Ammon's horn (tissue), 1 donor: ENCODE results near the gene CFAP58.

ENCODE experiments used
- DNase-seq: peaks from one replicate; pipeline ENCODE4 v3.0.0-alpha.2; 2016; ENCODE audit warnings: low spot score

The CFAP58 gene

DNA sequence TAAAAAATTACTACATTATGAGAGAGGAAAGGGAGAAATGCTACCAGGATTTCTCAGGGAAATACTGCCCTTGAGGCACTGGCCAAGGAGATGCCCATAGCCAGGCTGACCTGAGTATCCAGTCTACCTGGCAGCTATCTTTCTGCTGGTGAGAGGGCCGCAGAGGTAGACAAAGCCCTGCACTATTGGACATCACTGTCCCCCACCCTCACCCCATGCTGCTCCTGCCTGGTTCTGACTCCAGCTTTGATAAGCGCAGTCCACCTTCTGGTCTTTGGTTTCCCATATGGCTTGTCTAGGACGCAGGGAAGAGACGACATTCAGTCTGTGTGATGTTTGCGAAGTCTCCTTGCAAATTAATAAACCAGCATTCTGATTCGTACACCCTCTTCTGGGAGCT, 19.1 kb upstream of the CFAP58 start:
- DNase-seq = no peak

DNA sequence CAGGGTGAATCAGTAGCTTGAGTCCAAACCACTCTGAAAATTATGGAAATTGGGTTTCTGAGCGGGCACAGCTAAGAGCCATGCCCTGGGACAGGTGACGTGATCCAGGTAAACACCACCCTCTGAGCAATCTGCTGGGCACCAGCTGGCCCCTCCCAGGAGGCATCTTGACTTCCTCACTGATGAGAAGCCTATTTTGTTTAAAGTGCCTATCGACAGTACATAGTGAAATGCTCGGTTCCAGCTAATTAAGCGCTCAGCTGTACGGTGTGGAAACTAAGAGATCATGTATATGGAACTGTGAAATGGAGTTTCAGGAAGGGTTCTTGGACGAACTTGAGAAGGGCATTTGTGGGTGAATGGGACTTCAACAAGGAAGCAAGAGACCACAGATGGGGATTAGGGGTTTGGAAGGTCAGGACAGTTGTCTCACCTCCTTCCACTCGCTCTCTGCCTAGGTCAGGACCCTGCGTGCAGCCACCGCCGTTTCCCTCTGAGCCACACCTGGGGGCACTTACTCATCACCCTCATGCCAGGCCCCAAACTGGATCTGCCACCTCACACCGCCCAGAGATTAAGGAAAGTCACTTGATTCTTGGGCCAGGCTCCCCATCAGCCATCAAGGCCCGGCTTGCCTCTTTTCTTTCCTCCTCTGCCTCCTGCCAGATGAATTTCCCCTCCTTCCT, 18.5 kb upstream of the CFAP58 start:
- DNase-seq = no peak

DNA sequence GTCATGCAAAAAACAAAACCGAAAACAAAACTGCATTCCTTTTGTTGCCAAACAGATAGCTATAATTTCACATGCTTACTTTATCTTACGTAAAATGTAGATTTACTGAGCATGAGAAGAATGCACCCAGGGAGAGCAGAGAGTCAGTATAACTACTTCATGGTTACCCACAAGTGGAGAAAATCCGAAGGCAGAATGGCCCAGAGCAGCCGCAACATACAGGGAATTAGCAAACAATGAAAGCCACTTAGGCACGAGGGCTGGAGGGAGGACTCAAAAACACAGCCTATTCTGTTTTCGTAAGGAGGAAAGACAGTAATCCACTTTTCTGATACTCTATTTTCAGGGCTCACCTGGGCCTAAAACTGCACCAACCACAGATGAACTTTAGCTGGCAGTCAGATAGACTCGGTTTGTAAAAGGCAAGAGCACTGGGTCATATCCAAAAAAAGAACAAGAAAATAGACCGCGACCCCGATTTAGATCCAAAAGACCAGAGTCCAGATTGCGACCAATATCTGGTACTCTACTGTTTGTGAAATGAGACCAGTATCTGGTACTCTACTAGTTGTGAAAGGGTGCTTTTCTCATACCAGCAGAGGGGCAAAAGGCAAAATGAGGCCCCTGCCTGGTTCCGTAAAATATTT, 16.7 kb upstream of the CFAP58 start:
- no peak for DNase-seq

DNA sequence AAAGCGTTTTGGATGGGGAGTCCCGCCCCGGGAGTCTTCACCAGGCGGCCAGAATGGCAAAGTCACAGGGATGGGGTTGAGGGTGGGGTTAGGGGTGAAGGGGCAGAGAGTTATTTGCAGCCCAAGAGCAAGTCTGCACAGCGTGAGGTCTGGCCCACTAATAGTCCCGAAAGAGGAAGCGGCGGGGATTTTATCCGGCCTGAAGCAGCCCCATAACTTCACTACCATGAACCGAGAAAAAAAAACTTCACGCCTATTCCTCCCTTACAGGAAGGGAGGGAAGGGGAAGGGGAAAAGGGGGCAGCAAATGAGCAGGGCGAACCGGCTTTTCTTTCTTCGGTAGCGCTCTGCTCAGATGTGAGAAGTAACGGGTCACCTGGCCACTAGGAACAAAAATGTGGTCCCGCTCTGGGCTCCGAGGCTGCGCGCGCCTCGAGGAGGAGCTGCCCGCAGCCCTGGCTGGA, 16.1 kb upstream of the CFAP58 start:
- DNase-seq = no peak

DNA sequence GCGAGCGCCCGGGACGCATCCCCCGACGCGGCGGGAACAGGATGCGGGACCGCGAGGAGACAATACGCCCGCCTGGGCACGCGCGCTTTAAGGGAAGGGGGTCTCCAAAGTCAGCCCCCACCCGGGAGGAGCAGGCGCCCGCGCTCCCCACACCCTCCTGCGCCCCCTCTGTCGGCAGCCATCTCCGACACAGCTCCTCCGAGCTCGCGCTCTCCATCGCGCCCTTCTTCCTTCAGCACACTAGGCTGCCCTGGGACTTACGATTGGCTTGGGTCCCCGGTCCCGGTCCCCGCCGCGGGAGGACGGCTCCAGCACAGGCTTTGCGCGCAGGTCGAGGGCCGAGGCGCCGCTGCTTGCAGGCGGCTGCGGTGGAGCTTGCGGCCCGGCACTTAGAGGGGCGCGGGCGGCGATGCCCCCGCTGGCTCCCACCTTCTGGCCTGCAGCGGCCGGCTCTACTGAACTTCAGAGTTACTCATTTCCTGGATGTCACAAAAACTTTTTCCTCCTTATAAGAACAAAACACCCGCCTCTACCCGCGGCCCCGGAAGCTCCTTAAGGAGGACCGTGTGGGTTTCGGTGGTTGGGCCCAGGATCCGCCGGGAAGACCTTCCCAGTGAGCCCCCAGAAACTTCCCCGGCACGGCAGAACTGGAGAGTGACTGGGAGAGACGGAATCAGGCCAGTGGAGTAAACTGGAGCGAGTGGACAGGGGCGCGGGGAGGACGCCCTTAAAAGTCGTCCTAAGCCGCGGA, 15.5 kb upstream of the CFAP58 start, which contains the start of gene ITPRIP:
TSS of gene ITPRIP (minus strand) at position 481 of the 751 bp plus-strand sequence. CDS start 22,414 bp downstream, outside the sequence.
- DNase-seq = peak; percentile 58

DNA sequence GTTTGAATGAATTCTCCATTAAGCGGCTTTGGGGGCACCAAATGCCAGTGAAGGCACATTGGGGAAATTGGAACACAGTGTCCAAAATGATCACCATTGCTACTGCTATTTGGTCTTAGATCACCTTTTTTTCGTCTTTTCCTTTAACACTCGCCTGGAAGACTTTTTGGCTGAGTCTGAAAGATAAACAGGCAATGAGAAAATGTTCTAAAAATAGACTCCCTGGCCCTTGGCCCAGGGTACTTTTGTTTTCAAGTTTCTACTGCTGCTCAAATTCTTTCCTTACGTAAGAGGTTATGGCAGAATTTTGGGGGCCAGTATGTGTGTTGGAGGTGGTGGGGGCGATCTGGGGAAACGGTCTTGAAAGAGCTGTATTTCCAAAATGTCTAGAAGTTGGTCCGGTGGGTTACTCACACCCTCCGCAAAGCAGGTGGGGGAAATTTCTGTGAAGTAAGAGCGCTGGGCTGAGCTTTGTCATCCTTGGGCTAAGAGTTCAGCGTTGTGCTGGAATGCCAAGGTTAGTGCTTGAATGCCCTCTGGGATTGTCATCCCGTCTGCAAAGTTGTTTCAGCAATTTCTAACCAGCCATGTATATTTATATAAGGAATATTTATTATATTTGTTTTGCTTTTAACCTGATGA, 14.0 kb upstream of the CFAP58 start:
- peak; percentile 3 for DNase-seq

DNA sequence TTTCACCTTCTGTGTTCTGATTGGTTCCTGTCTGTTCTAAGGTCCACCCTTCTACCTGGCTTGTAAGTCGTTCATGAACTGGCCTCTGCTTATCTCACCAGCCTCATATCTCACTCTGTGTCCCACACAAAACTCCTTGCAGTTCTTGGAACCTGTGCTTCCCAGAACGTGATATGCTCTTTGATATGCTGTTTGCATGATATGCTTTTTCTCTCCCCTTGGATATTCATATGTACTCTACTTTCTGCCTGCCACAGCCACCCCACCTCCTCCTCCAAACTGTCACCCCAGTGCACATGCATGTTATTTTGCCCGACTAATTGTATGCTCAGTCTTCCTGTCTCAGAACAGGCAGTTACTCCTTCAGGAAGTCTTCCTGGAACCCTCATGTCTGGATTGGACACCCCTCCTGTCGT, 13.5 kb upstream of the CFAP58 start:
- no peak for DNase-seq

DNA sequence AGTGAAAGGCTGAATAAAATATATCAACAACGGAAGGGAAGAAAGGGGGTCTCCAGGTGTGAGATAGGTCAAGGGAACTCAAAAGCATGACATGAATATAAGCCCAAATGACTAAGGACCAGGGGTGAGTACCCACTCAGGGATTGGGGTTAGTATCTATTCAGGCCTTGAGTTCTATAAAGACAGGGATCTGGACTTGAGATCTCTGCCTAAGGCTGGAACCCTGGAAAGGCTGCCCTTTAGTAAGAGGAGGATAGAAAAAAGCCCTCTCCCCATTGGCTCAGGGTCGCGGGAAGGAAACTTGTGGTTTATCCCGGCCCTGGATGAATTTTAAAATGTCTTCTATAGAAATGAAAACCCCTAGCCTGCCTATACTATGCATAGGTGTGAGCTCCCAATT, 13.0 kb upstream of the CFAP58 start:
- DNase-seq = no peak

DNA sequence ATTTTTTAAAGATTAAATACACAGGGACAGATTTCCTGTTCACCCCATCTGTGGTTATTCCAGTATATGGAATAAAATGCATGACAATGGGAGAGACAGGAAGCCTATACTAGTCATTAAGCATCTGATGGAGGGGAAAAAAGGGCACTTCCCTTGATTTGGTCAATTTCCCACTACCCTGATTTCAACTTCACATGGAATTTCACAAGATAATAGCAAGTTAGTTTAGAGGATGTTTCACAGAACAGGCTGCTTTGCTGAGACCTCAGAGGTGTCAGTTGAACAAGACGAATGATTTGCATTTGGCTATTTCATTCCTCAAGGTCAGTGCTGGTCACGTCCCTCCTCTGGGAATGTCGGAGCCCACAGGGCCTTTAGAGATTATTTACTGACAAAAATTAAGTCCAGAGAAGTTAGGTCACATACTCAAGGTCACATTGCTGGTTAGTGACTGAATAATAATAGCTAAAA, 10.7 kb upstream of the CFAP58 start:
- no peak for DNase-seq

DNA sequence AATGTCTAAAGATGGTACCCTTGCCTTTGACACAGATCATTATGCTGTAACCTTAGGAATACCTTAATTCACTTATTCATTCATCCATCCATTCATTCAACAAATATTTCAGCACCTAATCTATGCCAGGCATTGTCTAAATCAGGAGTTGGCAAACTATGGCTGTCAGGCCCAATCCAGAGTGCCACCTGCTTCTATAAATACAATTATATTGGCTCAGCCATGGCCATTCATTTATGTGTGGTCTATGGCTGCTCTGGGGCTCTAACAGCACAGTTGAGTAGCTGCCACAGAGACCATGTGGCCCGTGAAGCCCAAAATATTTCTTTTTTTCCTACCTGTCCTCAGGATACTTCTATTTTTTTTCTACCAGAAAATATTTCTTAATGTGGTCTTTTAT, 9.4 kb upstream of the CFAP58 start:
- DNase-seq = no peak

DNA sequence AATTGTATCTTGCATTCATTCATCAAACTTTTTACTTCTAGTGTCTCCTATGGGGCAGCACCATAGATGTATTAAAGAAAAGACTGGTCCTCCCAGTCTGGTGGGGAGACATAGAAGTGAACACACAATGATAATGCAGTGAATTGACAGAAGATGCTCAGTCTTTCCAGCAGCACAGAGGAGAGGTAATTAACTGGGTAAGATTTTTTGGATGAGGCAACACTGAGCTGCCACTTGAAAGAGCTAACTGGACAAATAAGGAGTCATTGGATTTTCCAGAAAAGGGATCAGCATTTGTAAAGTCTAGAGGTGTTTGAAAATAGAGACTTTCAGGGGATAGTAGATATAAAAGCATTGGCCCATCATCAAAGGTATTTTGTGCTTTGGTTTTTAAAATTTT, 8.1 kb upstream of the CFAP58 start:
- DNase-seq = no peak

DNA sequence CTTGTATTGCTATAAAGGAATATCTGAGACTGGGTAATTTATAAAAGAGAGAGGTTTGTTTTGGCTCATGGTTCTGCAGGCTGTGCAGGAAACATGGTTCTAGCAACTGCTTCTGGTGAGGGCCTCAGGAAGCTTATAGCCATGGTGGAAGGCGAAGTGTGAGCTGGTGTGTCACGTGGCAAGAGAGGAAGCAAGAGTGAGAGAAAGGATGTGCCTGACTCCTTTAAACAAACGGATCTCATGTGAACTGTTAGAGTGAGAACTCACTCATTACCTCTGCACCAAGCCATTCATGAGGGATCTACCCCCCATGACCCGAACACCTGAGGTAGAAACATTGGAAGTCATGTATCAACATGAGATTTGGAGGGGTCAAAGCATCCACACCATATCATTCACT, 7.7 kb upstream of the CFAP58 start:
- DNase-seq = peak; percentile 16

DNA sequence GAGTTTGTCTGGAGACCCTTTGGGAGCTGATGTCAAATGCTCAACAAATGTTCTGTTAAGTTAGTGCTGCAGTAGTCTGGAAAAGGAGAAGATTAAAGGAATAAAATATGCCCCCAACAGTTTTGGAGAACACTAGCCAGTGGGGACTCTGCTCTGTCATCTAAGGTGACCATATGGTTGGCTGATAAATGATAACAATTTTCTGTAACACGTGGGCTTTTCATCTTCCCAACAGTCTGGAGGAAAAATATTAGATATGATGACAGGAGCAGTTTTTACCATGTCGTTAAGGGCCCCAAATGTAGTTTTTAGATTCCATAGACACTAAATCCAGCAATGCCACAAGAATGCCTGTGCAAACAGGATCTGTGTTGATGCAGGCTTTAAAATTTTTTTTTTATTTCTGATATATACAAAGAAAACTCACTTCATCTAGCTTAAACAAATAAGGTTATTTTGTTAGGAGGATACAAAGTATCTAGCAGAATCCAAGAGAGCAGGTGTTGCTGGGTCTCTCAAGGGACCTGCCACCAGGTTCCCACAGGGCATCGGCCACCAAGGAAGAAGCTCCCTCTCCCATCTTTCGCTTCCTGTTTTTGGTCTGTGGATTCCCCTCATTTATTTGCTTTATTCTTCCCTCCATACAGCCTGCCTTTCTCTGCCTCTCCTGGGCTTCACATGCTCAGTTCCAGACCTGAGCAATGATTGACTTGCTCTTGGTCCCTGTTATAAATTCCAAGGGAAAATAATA, 6.2 kb upstream of the CFAP58 start:
- DNase-seq = no peak

DNA sequence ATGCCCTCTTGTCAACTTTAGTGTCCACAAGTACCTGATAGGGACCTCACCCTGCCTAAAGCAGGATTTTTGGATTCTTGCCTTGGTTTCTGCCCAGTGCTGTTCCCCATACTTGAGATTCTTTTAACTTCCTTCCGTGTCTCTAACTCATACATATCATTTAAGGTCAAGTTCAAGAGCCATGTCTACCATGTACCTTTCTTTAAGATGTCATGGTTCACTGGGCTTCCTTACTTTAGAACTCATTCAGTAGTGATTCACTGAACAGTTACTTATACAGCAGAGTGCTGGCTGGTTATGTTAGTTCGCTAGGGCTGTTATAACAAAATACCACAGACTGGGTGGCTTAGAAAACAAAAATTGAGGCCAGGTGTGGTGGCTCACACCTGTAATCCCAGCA, 5.0 kb upstream of the CFAP58 start:
- no peak for DNase-seq

DNA sequence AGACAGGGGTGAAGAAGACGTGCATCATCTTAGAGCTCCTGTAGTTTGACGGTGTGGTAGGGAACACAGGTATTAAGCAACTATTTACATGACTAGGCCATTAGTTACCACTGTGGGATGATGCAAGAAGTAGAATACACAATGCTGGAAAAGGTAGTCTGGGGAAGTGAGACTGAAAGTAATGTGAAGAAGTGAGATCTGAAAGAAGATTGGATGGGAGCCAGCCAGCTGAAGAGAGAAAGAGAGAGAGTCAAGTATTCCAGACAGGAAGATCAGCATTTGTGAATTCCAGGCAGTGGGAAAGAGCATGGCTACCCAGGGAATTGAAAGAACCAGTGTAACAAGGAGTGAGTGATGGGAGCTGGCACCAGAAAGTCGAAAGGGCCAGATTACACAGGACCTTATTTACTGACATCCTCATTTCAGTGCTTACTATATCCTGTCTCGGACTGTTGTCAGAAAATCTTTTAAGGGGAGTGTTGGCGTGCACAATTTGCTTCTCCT, 4.0 kb upstream of the CFAP58 start:
- peak; percentile 72 for DNase-seq

DNA sequence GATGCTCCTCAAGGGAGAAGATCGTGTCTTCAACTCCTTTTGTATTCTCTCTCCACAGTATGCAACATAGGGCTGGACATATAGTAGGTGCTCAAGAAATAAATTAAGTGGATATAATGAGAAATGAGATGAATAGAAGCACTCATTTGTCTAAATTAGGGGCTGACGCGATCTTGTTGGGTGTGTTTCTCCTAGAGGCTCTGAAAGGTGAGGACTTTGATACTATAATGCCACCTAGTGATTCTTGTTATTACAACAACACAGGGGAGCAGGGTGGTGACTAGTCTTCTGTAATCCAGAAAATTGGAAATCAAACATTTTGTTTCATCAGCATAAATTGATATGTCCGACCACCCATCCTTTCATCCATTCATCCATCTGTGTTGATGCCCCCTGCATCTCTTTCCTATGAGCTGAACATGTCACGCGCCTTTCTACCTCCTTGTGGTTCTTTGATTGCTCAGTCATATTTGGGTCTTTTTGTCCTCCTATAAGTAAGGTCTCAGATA, 3.5 kb upstream of the CFAP58 start:
- DNase-seq = peak; percentile 80

DNA sequence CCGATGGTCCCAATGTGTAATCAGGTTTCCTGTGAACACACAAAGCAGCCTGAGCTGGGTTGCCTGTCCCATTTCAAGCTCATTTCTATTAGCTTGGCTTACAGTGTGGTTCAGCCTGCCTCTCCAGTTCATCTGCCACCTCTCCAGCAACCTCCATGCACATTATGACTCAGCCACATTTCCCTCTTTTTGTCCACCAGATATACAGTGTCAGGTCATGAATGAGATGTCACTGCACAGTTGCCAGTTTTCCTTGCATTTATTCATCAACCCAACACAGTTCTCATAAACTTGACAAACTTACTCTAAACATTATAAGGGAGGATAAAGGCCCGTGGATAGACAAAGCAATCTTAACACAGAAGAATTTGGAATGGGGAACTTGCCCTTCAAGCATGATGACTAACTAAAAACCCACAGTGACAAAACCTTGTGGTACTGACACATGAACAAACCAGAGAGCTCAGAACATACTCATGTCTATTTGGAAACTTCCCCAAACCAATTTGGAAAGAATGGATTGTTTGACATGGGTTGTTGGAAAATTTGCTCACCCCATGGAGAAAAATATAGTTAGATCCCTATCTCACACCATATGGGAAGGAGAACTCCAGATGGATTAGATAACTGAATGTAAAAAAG, 2.5 kb upstream of the CFAP58 start:
- peak; percentile 9 for DNase-seq

DNA sequence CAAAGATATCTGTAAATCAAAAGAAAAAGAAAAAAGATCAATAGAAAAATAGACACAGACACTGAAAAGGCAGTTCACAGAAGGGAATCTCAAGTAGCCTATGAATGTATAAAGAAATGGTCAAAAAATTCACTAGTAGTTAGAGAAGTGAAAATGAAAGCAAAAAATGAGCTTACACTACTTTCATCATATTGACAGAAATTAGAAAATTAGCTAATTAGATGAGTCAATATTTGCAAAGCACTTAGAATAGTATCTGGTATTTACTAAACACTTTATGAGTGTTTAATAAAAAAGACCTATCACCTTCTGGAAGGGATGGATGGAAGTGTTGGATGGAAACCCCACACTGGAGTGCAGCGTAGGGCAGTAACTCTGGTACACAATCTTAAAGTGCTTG, 1.7 kb upstream of the CFAP58 start:
- no peak for DNase-seq

DNA sequence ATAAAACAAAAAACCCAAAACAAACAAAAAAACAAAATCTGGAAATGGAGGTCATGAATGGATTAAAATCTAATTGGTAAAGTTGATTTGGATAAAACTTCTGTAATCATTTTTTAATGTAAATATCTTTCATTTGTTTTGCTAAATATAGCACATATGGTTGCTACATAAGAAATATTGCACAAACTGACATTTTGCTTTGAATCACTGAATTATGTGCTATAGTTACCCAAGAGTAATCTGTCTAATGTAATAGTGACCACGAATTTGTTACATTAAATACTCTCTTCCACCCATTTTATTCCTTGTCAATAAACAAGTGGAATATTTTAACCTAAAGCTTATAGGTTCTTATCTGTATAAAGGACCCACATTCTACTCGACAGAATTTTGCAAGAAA, 6.2 kb downstream of the CFAP58 start:
- no peak for DNase-seq

DNA sequence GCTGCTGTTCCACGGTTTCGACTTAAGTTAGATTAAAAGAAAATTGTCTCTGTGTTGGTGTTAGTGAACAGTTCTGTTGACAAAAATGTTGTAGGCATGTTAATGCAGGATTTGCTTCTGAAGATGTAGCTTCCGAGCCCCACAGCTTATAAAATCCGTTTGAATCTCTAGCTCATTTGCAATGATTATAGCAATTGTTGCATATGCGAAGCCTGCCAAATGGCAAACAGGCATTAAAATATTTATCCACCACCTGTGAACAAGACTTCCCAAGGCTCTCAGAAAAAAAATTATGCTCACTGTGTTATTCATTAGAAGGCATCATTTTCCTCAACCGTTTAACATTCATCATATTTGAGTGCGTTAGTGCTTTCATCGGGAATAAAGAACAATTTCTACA, 14.3 kb downstream of the CFAP58 start:
- no peak for DNase-seq

DNA sequence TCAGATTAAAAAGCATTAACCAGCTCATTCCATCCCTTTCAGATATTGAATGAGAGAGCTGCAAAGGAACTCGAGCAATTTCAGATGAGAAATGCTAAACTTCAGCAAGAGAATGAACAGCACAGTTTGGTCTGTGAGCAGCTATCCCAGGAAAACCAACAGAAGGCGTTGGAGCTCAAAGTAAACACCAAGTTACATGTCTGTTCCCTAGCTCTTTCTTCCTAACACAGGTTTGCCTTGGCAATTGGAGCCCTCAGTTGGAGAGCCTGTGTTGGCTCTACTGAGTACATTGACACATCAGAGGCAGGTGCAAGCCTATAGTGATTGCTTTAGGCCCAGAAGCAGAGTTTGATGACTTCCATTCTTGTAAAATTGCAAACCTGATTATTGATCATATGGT, 14.7 kb downstream of the CFAP58 start:
- DNase-seq = no peak
